Chondrocyte (in vitro differentiated cells): Measurements from ENCODE around the gene NAT10. TPM values are rescaled to one million over a fixed set of nuclear protein-coding genes. Genes with fewer than 3 reads are reported as not detected.

Experiments used
- DNase-seq: peaks from one replicate; pipeline ENCODE4 v3.0.0; 2021; ENCODE audit warnings: mixed read lengths, low spot score
- H3K27ac Mint-ChIP-seq: one replicate; pipeline ENCODE4 v1.8.0; 2021; ENCODE audit warnings: mild to moderate bottlenecking, moderate library complexity, mixed read lengths; ENCODE audit not compliant: unreplicated experiment
- H3K27me3 Mint-ChIP-seq: 2 replicates; pipeline ENCODE4 v1.8.0; 2021; ENCODE audit warnings: low read depth, mixed read lengths
- H3K36me3 Mint-ChIP-seq: 2 replicates; pipeline ENCODE4 v1.8.0; 2021; ENCODE audit warnings: low read depth, mixed read lengths
- H3K4me1 Mint-ChIP-seq: 2 replicates; pipeline ENCODE4 v1.8.0; 2021; ENCODE audit warnings: low read depth, mild to moderate bottlenecking, mixed read lengths
- H3K4me3 Mint-ChIP-seq: one replicate; pipeline ENCODE4 v1.8.0; 2021; ENCODE audit warnings: mild to moderate bottlenecking, moderate library complexity, mixed read lengths; ENCODE audit not compliant: unreplicated experiment
- H3K9me3 Mint-ChIP-seq: 2 replicates; pipeline ENCODE4 v1.8.0; 2021; ENCODE audit warnings: low read depth, mixed read lengths
- CTCF ChIP-seq: fragments of 200-600 bp; sonication (generic); IDR thresholded peaks from 2 replicates; pipeline ENCODE4 v1.5.0; 2021; ENCODE audit warnings: antibody characterized with exemption, mild to moderate bottlenecking, moderate library complexity
- total RNA-seq: library from RNA; stranded (reverse); gene quantifications from 3 replicates; pipeline ENCODE4 v1.2.1, GENCODE V29; 2021

Gene NAT10
- total RNA-seq, 1 donor from 2014 or later, result 25.8 TPM

GRCh38 chr11:34194576-34195335 is 89.3 kb downstream of the NAT10 start:
- Mint-ChIP-seq H3K9me3 (no peaks in the 10 kb centered on the region), H3K4me1 (peaks cover 24% of the 10 kb centered on the region), H3K27me3 (no peaks in the 10 kb centered on the region), H3K36me3 (no peaks in the 10 kb centered on the region), H3K4me3 (no peak overlapping the region), H3K27ac (no peak overlapping the region)
- no peak for DNase-seq
- no peak for TF ChIP-seq CTCF

Other genes with a start within 250 kb of the NAT10 start
- gene LMO2, start 213.6 kb upstream of the NAT10 start, total RNA-seq, result 0.53 TPM in 1 of 3 replicates, not detected in the others
- 197 to 270 TPM (median 205 TPM) in 3 replicates for gene CAPRIN1, start 53.9 kb upstream of the NAT10 start, total RNA-seq